HUES6 (cell line): Measurements from ENCODE around the gene SPRR5.

Experiments
- H3K27ac ChIP-seq: 2 replicates; pipeline ENCODE4 v1.7.0; 2013; ENCODE audit warnings: low read depth, mild to moderate bottlenecking, low read length, inconsistent platforms
- H3K27me3 ChIP-seq: 2 replicates; pipeline ENCODE4 v1.6.1; 2013; ENCODE audit warnings: low read length; ENCODE audit not compliant: control insufficient read depth, insufficient read depth
- H3K36me3 ChIP-seq: 2 replicates; pipeline ENCODE4 v1.6.1; 2013; ENCODE audit warnings: low read length; ENCODE audit not compliant: control insufficient read depth, insufficient read depth
- H3K4me1 ChIP-seq: 2 replicates; pipeline ENCODE4 v1.6.1; 2013; ENCODE audit warnings: low read length; ENCODE audit not compliant: control insufficient read depth, insufficient read depth
- H3K4me3 ChIP-seq: 2 replicates; pipeline ENCODE4 v1.5.1; 2013; ENCODE audit warnings: low read depth, low read length
- H3K9ac ChIP-seq: one replicate; pipeline ENCODE4 v1.6.1; 2013; ENCODE audit warnings: mild to moderate bottlenecking, low read length
- H3K9me3 ChIP-seq: 2 replicates; pipeline ENCODE4 v1.6.1; 2013; ENCODE audit warnings: low read depth, low read length; ENCODE audit not compliant: control insufficient read depth, insufficient read depth

SPRR5 gene

DNA sequence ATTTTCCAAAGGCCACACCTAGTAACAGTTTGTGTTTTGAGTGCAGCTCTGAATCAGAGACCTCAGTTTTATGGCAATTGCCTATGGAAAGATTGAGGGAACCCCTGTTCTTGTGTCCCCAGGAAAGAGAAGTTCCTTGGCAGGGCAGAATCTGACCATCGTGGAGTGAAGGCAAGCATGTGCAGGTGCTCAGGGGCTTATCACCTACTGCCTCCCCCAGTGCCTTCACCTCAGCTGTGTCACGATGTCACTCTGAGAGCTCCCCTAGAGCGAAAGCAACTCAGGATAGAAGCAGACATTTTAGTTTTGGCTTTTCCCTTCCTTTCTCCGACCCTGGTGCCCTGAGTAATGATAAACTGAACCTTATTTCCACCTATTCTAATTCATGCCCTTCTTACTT is 35.1 kb downstream of the SPRR5 start:
- Histone ChIP-seq H3K4me3 (no peak overlapping the region), H3K27ac (no peak overlapping the region), H3K36me3 (no peaks in the 10 kb centered on the region), H3K4me1 (no peaks in the 10 kb centered on the region), H3K9me3 (no peaks in the 10 kb centered on the region; the same call in 1 of the 2 replicates), H3K9ac (no peak overlapping the region), H3K27me3 (peaks cover 12% of the 10 kb centered on the region)

DNA sequence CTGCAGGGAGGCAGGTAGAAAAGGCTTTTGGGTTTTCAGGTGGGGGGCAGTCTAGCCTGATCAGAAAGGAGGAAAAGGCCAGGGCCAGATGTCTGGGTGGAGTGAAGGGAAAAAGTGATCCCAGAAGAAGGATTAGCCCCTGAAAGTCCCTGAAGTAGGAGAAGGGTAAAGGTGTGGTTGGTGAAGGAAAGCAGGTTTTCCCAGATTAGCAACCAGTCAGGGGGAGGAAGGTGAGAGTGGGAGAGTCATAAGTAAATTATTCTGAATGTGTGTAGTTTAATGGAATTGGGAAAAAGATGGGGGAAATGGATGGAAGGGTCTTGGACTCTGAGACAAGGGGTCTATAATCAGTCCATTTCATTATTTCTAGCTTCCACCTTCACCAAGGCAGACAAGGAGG is 36.2 kb downstream of the SPRR5 start:
- Histone ChIP-seq H3K9ac (no peak overlapping the region), H3K4me1 (no peaks in the 10 kb centered on the region), H3K4me3 (no peak overlapping the region), H3K27ac (no peak overlapping the region), H3K36me3 (no peaks in the 10 kb centered on the region), H3K27me3 (peaks cover 7% of the 10 kb centered on the region), H3K9me3 (no peaks in the 10 kb centered on the region; the same call in 1 of the 2 replicates)

DNA sequence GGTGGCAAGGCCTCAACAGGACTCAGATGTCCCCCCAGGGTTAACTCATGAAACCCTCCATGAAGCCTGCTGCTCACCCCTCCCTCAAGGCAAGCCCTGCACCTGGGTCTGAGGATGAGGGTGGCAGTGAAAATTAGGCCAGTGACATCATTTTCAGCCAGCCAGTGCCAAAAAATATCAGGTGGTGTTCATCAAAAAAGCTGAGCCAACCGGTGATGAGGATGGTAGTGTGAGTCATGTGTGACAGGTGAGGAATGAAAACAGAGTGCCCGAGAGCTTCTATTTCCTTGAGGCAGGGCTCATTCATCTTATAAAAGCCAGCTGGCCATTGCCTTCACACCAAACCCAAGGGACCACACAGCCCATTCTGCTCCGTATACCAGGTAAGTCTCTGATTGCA is 36.7 kb downstream of the SPRR5 start, which contains the start of gene SPRR1A:
SPRR1A (plus strand) TSS at position 339 of the 400 bp plus-strand sequence. CDS start 1,150 bp downstream, outside the sequence.
- Histone ChIP-seq H3K27me3 (peaks cover 7% of the 10 kb centered on the region), H3K4me3 (no peak within 1 kb of the TSS), H3K9me3 (no peaks in the 10 kb centered on the region; the same call in 1 of the 2 replicates), H3K27ac (no peak within 1 kb of the TSS), H3K4me1 (no peaks in the 10 kb centered on the region), H3K9ac (no peak within 1 kb of the TSS), H3K36me3 (no peaks in the 10 kb centered on the region)

DNA sequence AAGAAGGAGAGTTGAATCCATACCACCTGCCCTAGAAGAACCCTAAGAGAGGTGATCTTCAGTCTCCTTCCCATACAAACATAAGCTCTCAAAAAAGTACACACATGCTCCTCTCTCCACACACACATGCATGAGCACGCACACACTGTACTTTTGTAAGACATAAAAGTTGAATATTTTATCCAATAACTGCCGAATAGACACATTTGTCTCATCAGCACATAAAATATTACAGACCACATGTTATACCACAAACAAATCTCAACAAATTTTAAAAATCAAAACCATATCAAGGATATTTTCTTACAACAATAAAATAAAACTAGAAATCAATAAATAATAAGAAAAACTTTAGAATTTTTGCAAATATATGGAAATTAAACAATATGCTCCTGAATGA is 39.6 kb downstream of the SPRR5 start:
- peaks cover 4% of the 10 kb centered on the region; the same call in 1 of the 2 replicates for H3K27me3 ChIP-seq
- H3K9ac ChIP-seq: no peak overlapping the region
- H3K27ac ChIP-seq: no peak overlapping the region
- no peaks in the 10 kb centered on the region for H3K4me1 ChIP-seq
- H3K36me3 ChIP-seq: no peaks in the 10 kb centered on the region
- H3K9me3 ChIP-seq: no peaks in the 10 kb centered on the region; the same call in 1 of the 2 replicates
- H3K4me3 ChIP-seq: no peak overlapping the region

DNA sequence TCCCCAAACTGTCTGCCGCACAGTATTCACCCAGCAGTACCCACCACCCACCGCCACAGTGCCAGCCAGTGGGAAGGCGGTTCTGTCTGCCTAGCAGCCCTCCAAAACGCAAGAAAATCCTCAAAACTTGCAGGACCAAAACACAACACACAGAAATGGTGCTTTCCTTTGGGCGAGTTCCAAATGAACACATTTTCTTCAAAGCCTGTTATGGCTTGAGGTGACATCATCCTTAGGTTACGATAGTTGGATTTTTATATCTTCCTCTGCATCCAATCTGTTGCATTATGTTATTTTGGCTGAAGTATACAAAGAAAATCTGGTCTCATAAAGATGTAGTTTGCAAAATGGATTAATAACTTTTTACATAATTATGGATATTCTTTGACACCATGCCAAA is 46.2 kb downstream of the SPRR5 start:
- Histone ChIP-seq H3K9me3 (peaks cover 4% of the 10 kb centered on the region; the same call in 1 of the 2 replicates), H3K4me1 (peaks cover 5% of the 10 kb centered on the region; the same call in 1 of the 2 replicates), H3K27ac (no peak overlapping the region), H3K27me3 (no peaks in the 10 kb centered on the region), H3K4me3 (no peak overlapping the region), H3K36me3 (no peaks in the 10 kb centered on the region), H3K9ac (no peak overlapping the region)

DNA sequence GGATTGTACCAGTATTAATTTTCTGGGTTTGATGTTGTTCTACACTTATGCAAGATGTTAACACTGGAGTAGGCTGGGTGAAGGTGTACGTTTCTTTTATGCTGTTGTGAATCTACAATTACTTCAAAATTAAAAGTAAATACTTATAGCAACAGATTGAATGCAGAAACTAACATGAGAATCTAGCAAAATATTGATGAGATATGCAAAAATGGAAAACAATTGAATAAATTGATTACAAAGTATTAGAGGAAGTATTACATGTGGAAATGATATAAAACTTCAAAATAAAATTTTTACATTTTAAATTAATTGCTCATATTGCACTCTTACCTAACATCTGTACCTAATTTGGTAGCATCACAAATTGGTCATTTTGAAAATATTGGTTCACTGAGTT is 48.8 kb downstream of the SPRR5 start:
- no peak overlapping the region for H3K9ac ChIP-seq
- no peaks in the 10 kb centered on the region for H3K36me3 ChIP-seq
- peaks cover 4% of the 10 kb centered on the region for H3K9me3 ChIP-seq
- H3K27ac ChIP-seq: no peak overlapping the region
- no peak overlapping the region for H3K4me3 ChIP-seq
- no peaks in the 10 kb centered on the region for H3K27me3 ChIP-seq
- H3K4me1 ChIP-seq: peaks cover 5% of the 10 kb centered on the region; the same call in 1 of the 2 replicates

DNA sequence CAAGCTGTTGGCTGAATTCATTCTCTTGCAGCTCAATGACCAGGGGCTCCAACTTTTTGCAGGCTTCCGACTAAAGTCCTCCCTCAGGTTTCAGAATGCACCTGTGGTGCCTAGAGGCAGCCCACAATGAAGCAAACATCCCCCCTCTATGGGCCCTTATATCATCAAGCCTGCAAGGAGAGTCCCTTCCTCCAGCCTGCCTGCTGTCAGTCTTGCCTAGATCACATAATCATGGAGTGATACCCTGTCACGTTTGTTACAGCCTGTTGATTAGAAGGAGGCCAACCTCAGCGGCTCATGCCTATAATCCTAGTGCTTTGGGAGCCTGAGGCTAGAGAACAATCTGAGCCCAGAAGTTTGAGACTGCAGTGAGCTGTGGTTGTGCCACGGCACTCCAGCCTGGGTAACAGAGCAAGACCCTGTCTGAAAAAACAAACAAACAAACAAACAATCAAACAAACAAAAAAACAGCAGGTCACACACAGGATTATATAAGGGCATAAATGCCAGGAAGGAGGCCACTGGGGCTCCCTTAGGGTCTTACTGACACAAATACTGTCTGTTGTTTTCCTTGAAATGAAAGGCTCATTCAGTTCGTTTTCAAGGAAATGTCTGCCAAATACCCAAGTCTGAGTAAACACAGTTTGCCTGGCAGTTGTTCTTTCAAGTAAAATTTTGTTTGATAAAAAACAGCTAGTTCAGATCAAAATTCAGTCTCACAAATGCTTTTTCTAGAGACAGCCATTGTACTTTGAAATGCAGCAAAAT is 49.8 kb downstream of the SPRR5 start:
- Histone ChIP-seq H3K9me3 (peaks cover 4% of the 10 kb centered on the region), H3K27ac (no peak overlapping the region), H3K9ac (no peak overlapping the region), H3K4me3 (no peak overlapping the region), H3K36me3 (no peaks in the 10 kb centered on the region), H3K4me1 (peaks cover 5% of the 10 kb centered on the region; the same call in 1 of the 2 replicates), H3K27me3 (no peaks in the 10 kb centered on the region)

DNA sequence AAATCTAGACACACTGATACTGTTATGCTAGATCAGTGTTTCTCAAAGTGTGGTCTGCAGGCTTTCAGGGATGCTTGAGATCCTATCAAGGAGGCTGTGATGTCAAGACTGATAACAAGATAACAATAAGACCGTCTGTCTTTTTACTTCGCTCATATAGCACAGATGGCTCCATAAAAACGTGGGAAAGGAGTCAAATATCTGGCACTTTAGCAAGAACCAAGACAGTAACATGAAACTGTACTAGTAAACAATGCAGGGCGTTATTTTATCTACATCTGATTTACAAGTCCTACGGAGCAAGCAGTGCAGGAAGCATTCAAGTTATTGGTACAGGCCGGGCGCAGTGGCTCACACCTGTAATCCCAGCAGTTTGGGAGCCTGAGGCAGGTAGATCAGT is 50.9 kb downstream of the SPRR5 start:
- Histone ChIP-seq H3K4me3 (no peak overlapping the region), H3K27me3 (no peaks in the 10 kb centered on the region), H3K4me1 (peaks cover 5% of the 10 kb centered on the region; the same call in 1 of the 2 replicates), H3K36me3 (no peaks in the 10 kb centered on the region), H3K27ac (no peak overlapping the region), H3K9me3 (peaks cover 4% of the 10 kb centered on the region), H3K9ac (no peak overlapping the region)

DNA sequence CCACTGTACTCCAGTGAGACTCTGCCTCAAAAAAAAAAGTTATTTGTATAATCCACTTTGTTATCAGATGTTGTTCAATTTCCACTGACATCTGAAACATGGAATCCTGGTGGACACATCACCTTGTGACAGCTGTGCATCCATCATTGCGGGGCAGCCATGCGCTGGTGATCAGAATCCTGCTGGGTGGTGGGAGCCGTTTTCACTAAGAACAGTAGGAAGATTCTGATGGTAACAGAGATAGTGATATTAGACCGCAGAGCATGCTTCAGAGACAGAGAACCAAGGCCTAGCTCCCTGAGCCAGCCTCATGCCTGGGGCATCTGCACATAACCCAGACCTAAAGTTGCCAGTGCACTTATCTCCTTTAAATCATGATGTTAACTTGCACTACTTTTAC is 51.5 kb downstream of the SPRR5 start:
- no peak overlapping the region for H3K27ac ChIP-seq
- H3K9me3 ChIP-seq: peaks cover 4% of the 10 kb centered on the region
- H3K4me1 ChIP-seq: peaks cover 5% of the 10 kb centered on the region; the same call in 1 of the 2 replicates
- H3K27me3 ChIP-seq: no peaks in the 10 kb centered on the region
- no peak overlapping the region for H3K4me3 ChIP-seq
- no peaks in the 10 kb centered on the region for H3K36me3 ChIP-seq
- no peak overlapping the region for H3K9ac ChIP-seq
